ENCODE measurements around the gene SPTB.

Gene SPTB

GRCh38 chr14:64728106-64728505 lies 151.6 kb downstream of the SPTB start:
- in situ Hi-C loops (cut with MboI; ENCODE audit: low pct_unique_long_range_greater_than_20kb, low sequenced_read_pairs, unreplicated experiment) = no loop called here
- TF ChIP-seq, protein P1, sequence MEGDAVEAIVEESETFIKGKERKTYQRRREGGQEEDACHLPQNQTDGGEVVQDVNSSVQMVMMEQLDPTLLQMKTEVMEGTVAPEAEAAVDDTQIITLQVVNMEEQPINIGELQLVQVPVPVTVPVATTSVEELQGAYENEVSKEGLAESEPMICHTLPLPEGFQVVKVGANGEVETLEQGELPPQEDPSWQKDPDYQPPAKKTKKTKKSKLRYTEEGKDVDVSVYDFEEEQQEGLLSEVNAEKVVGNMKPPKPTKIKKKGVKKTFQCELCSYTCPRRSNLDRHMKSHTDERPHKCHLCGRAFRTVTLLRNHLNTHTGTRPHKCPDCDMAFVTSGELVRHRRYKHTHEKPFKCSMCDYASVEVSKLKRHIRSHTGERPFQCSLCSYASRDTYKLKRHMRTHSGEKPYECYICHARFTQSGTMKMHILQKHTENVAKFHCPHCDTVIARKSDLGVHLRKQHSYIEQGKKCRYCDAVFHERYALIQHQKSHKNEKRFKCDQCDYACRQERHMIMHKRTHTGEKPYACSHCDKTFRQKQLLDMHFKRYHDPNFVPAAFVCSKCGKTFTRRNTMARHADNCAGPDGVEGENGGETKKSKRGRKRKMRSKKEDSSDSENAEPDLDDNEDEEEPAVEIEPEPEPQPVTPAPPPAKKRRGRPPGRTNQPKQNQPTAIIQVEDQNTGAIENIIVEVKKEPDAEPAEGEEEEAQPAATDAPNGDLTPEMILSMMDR (IDR thresholded peaks at IDR 0.05; ENCODE audit: extremely low read depth, insufficient read depth, missing control alignments) = no peak
- no peak for DNase-seq (ENCODE audit: low spot score)

- no peak for DNase-seq (ENCODE audit: low spot score)
- TF ChIP-seq, protein P1 (IDR thresholded peaks at IDR 0.05; ENCODE audit: extremely low read depth, insufficient read depth, missing control alignments) = no peak
- in situ Hi-C loops (cut with MboI; ENCODE audit: low pct_unique_long_range_greater_than_20kb, low sequenced_read_pairs, unreplicated experiment) = no loop called here
These were observed 152.1 kb downstream of the SPTB start for GRCh38 chr14:64727551-64728071.

- in situ Hi-C loops (cut with MboI; ENCODE audit: low pct_unique_long_range_greater_than_20kb, low sequenced_read_pairs, unreplicated experiment) = no loop called here
- TF ChIP-seq, protein P1 (IDR thresholded peaks at IDR 0.05; ENCODE audit: extremely low read depth, insufficient read depth, missing control alignments) = no peak
- no peak for DNase-seq (ENCODE audit: low spot score)
These were observed 153.2 kb downstream of the SPTB start for GRCh38 chr14:64726585-64726890.

- DNase-seq (ENCODE audit: low spot score) = no peak
- TF ChIP-seq, protein P1 (IDR thresholded peaks at IDR 0.05; ENCODE audit: extremely low read depth, insufficient read depth, missing control alignments) = no peak
- in situ Hi-C loops (cut with MboI; ENCODE audit: low pct_unique_long_range_greater_than_20kb, low sequenced_read_pairs, unreplicated experiment) = no loop called here
These were observed 153.7 kb downstream of the SPTB start for GRCh38 chr14:64725879-64726584.

- in situ Hi-C loops (cut with MboI; ENCODE audit: low pct_unique_long_range_greater_than_20kb, low sequenced_read_pairs, unreplicated experiment) = no loop called here
- TF ChIP-seq, protein P1 (IDR thresholded peaks at IDR 0.05; ENCODE audit: extremely low read depth, insufficient read depth, missing control alignments) = no peak
- no peak for DNase-seq (ENCODE audit: low spot score)
These were observed 154.4 kb downstream of the SPTB start for GRCh38 chr14:64725261-64725815.

- TF ChIP-seq, protein P1 (IDR thresholded peaks at IDR 0.05; ENCODE audit: extremely low read depth, insufficient read depth, missing control alignments) = no peak
- no peak for DNase-seq (ENCODE audit: low spot score)
- in situ Hi-C loops (cut with MboI; ENCODE audit: low pct_unique_long_range_greater_than_20kb, low sequenced_read_pairs, unreplicated experiment) = no loop called here
These were observed 155.2 kb downstream of the SPTB start for GRCh38 chr14:64724578-64724930.
